T-cell (primary cell): ENCODE results near the gene NAXD. TPM values are rescaled to one million over a fixed set of nuclear protein-coding genes. Genes with fewer than 3 reads are reported as not detected.

Source experiments
- ATAC-seq, 4 experiments: fragments of 200-7000 bp in 3 of 4; fragments of 150-1000 bp in 1 of 4; cut with Tn5 transposase; replicated peaks in 1 of 4; 1 replicate in 3 of 4; 2 replicates in 1 of 4; pipeline ENCODE4 v1.10.0; 2021; ENCODE audit warnings: moderate library complexity in 3 of 4, mild to moderate bottlenecking in 2 of 4, moderate number of reproducible peaks in 1 of 4
- CTCF ChIA-PET, 2 donors: fragments of 300-600 bp; sonication (Branson Sonifier 250); formaldehyde crosslinking; loops; one replicate each; lab custom pipeline; 2022; ENCODE audit warnings: antibody characterized with exemption in 2 of 2; lab: Charles Lee
- POLR2A ChIA-PET, 2 donors: fragments of 300-600 bp; sonication (Branson Sonifier 250); formaldehyde crosslinking; loops; one replicate each; lab custom pipeline; 2022; ENCODE audit warnings: antibody characterized with exemption in 2 of 2; lab: Charles Lee
- DNase-seq, 35 experiments: peaks; one replicate each; pipeline versions ENCODE4 v3.0.0 to v3.0.0-alpha.2; 2013 to 2023
- H3K27ac ChIP-seq: one replicate; pipeline ENCODE4 v1.5.1; 2013; ENCODE audit warnings: low read length
- H3K27me3 ChIP-seq, 2 experiments: replicated peaks in 1 of 2; 1 replicate in 1 of 2; 2 replicates in 1 of 2; pipeline versions ENCODE4 v1.6.1 to v1.7.0; 2013; ENCODE audit warnings: low read length in 1 of 2, mixed read lengths in 1 of 2; ENCODE audit not compliant: control insufficient read depth in 2 of 2, insufficient read depth in 2 of 2; ENCODE audit errors: extremely low read depth in 1 of 2
- H3K36me3 ChIP-seq, 2 donors: 1 replicate in 1 of 2; 2 replicates in 1 of 2; pipeline versions ENCODE4 v1.6.1 to v1.7.0; 2013; ENCODE audit warnings: low read length in 1 of 2; ENCODE audit not compliant: control insufficient read depth in 2 of 2, insufficient read depth in 1 of 2; ENCODE audit errors: extremely low read depth in 1 of 2
- H3K4me1 ChIP-seq, 2 experiments: 1 replicate in 1 of 2; 2 replicates in 1 of 2; pipeline versions ENCODE4 v1.6.1 to v1.7.0; 2013; ENCODE audit warnings: low read length in 2 of 2, mixed read lengths in 1 of 2; ENCODE audit not compliant: insufficient read depth in 2 of 2, control insufficient read depth in 1 of 2; ENCODE audit errors: extremely low read depth in 1 of 2
- H3K4me3 ChIP-seq, 2 donors: 1 replicate in 1 of 2; 2 replicates in 1 of 2; pipeline versions ENCODE4 v1.5.1 to v1.7.0; 2013; ENCODE audit warnings: mild to moderate bottlenecking in 2 of 2, low read length in 1 of 2, moderate library complexity in 1 of 2; ENCODE audit not compliant: control insufficient read depth in 1 of 2; ENCODE audit errors: extremely low read depth in 1 of 2
- H3K9me3 ChIP-seq: 2 replicates; pipeline ENCODE4 v1.7.0; 2013
- H3K27ac Mint-ChIP-seq, 2 donors: one replicate each; pipeline ENCODE4 v1.8.0; 2020 to 2021; ENCODE audit warnings: mild to moderate bottlenecking in 2 of 2, mixed read lengths in 2 of 2
- H3K27me3 Mint-ChIP-seq, 2 donors: one replicate each; pipeline ENCODE4 v1.8.0; 2021 to 2022; ENCODE audit warnings: mixed read lengths in 2 of 2
- H3K36me3 Mint-ChIP-seq: one replicate; pipeline ENCODE4 v1.8.0; 2021; ENCODE audit warnings: mixed read lengths
- H3K4me1 Mint-ChIP-seq, 3 donors: one replicate each; pipeline ENCODE4 v1.8.0; 2020 to 2022; ENCODE audit warnings: mixed read lengths in 3 of 3, mild to moderate bottlenecking in 1 of 3
- H3K4me3 Mint-ChIP-seq, 3 donors: one replicate each; pipeline ENCODE4 v1.8.0; 2020 to 2022; ENCODE audit warnings: mild to moderate bottlenecking in 3 of 3, mixed read lengths in 3 of 3, moderate library complexity in 3 of 3
- H3K9me3 Mint-ChIP-seq, 3 donors: one replicate each; pipeline ENCODE4 v1.8.0; 2020 to 2022; ENCODE audit warnings: mixed read lengths in 3 of 3
- WGBS: methylation state at CpG from one replicate; pipeline ENCODE4 v1.1.5; 2013; ENCODE audit warnings: missing lambda C conversion rate; ENCODE audit not compliant: insufficient coverage; 5-methylcytosine and 5-hydroxymethylcytosine counted together
- total RNA-seq, 35 experiments: library from RNA in 6 of 35; stranded (reverse) in 6 of 35; fragments of 120-200 nt in 1 of 35; gene quantifications; one replicate each; pipeline versions ENCODE4 v1.2.1 to v1.2.4 and lab custom pipeline; 2013 to 2026

Gene NAXD
- total RNA-seq, 5 donors from 2014 or later (not counting 1 experiment from before 2014, with no cell fraction given), result 22.2 to 34.3 (median 29.2) TPM

- Mint-ChIP-seq H3K27me3 (peaks cover 38 to 46% of the 10 kb centered on the region in 2 donors), H3K36me3 (no peaks in the 10 kb centered on the region)
- no CpG with 5 or more reads among the region's 2 CpGs for WGBS
These were observed 34.5 kb upstream of the NAXD start for GRCh38 chr13:110580800-110581199.

DNA sequence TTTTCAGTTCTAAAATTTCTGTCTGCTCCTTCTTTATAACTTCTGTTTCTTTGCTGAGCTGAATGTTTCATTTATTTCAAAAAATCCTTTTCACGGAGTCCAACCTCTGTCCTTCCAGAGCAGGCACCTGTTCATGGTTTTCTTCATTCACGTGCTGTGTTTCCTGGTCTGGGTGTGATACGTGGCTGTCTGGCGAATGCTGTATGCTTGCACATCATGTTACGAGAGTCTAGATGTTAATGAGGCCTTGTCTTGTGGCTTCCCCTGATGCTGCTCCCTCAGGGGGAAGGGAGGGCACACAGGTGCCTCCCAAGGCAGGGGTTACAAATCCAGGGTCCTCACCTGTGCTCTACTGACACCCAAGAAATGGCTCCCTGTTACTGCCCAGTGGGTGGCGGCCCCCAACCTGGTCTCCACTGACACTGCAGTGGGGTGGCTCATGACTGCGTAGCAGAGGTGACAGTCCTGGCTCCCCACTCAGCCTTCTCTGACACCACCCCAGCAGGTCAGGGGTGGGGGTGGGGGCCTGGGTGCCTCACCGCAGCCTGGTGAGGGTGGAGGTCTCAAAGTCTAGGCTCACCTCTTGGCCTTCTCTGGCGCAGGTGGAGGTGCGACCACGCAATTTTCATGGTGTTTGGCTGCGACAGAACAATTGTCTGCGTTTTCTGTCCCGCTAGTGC lies 33.7 kb upstream of the NAXD start:
- no peaks in the 10 kb centered on the region for H3K4me1 Mint-ChIP-seq
- DNase-seq (no peak), ATAC-seq (no peak)
- no peak overlapping the region for H3K4me3 Mint-ChIP-seq
- ChIA-PET CTCF (no interaction called here), POLR2A (no interaction called here)
- H3K36me3 ChIP-seq, result no peaks in the 10 kb centered on the region
- H3K27me3 Mint-ChIP-seq, result peaks cover 38 to 48% of the 10 kb centered on the region in 2 donors
- 88% methylated on average over 9 of the region's 14 CpGs for WGBS
- H3K9me3 Mint-ChIP-seq, result no peaks in the 10 kb centered on the region
- H3K4me1 ChIP-seq, result no peaks in the 10 kb centered on the region
- no peak overlapping the region for H3K4me3 ChIP-seq
- H3K27ac Mint-ChIP-seq, result peak overlapping the region in 1 of 2 donors; percentile 56
- H3K9me3 ChIP-seq, result no peaks in the 10 kb centered on the region
- peaks cover 0 to 36% of the 10 kb centered on the region in 2 experiments for H3K27me3 ChIP-seq
- no peak overlapping the region for H3K27ac ChIP-seq
- H3K36me3 Mint-ChIP-seq, result no peaks in the 10 kb centered on the region

More at GRCh38 chr13:110580800-110581199, 34.5 kb upstream of the NAXD start:
- Histone ChIP-seq H3K27ac (no peak overlapping the region), H3K4me1 (peaks cover 0 to 1% of the 10 kb centered on the region in 2 experiments), H3K36me3 (no peaks in the 10 kb centered on the region), H3K27me3 (peaks cover 0 to 41% of the 10 kb centered on the region in 2 experiments), H3K4me3 (no peak overlapping the region), H3K9me3 (no peaks in the 10 kb centered on the region)
- no peak for ATAC-seq
- H3K27ac Mint-ChIP-seq, result no peak overlapping the region
- H3K9me3 Mint-ChIP-seq, result no peaks in the 10 kb centered on the region
- H3K4me1 Mint-ChIP-seq, result peaks cover 4 to 5% (median 5%) of the 10 kb centered on the region in 3 donors
- DNase-seq, result no peak
- H3K4me3 Mint-ChIP-seq, result no peak overlapping the region
- CTCF ChIA-PET, result no interaction called here
- POLR2A ChIA-PET, result no interaction called here

- Histone ChIP-seq H3K9me3 (no peaks in the 10 kb centered on the region), H3K4me3 (no peak overlapping the region), H3K4me1 (no peaks in the 10 kb centered on the region), H3K36me3 (no peaks in the 10 kb centered on the region), H3K27ac (no peak overlapping the region), H3K27me3 (peaks cover 0 to 34% of the 10 kb centered on the region in 2 experiments)
- ChIA-PET POLR2A (no interaction called here), CTCF (no interaction called here)
- no peaks in the 10 kb centered on the region for H3K9me3 Mint-ChIP-seq
- no peak overlapping the region for H3K4me3 Mint-ChIP-seq
- no peak overlapping the region for H3K27ac Mint-ChIP-seq
- H3K36me3 Mint-ChIP-seq, result no peaks in the 10 kb centered on the region
- ATAC-seq, result no peak
- peaks cover 30 to 41% of the 10 kb centered on the region in 2 donors for H3K27me3 Mint-ChIP-seq
- 75% methylated on average over 9 of the region's 13 CpGs for WGBS
- H3K4me1 Mint-ChIP-seq, result no peaks in the 10 kb centered on the region
- no peak for DNase-seq
These were observed 32.9 kb upstream of the NAXD start for GRCh38 chr13:110582421-110582954.

DNA sequence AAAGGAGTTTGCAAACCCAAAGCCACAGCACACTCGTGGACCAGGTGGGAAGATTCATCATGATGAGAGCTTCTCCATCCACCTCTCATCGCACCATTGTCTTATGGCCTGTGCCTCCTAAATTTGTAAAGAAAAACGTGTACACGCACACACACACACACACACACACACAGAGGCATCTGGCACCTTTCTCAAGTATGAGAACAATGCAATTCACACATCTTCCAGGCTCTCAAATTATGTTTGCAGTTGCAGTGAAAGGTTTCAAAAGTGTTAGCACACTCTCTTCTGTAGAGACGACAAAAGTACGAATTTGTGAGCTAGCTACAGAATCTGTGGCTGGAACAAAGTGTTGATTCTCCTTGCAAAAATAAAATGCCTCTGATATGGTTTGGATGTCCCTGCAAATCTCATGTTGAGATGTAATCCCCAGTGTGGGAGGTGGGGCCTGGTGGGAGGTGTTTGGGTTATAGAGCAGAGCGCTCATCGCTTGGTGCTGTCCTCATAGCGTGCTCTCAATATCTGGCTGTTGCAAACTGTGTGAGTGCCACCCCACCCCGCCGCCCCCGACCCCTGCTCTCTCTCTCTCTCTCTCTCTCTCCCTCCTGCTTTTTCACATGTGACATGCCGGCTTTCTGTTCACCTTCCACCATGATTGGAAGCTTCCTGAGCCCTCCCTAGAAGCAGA lies 32.0 kb upstream of the NAXD start:
- H3K27ac Mint-ChIP-seq, result no peak overlapping the region

DNA sequence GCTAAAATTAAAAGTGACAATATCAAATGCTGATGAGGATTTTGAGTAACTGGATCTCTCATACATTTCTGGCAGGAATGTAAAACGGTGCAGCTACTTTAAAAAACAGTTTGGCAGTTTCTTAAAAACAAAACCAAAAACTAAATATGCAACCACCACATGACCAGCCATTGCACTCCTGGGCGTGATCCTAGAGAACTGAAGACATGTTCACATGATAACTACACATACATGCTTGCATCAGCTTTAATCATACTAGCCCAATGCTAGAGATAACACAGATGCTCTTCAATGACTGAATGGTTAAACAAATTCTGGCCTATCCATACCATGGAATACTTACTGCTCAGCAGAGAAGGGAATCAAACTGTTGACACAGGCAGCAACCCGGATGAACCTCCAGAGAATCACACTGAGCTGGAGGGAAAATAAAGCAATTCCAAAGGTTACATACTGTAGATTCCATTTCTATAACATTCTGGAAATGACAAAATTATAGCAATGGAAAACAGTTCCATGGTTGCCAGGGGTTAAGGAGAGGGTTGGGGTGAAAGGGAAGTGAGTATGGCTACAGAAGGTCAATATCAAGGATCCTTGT lies 25.5 kb upstream of the NAXD start:
- Histone ChIP-seq H3K27me3 (peaks cover 0 to 15% of the 10 kb centered on the region in 2 experiments), H3K4me3 (no peak overlapping the region), H3K36me3 (no peaks in the 10 kb centered on the region), H3K9me3 (no peaks in the 10 kb centered on the region), H3K27ac (no peak overlapping the region), H3K4me1 (no peaks in the 10 kb centered on the region)
- DNase-seq (no peak), ATAC-seq (no peak)
- H3K9me3 Mint-ChIP-seq, result no peaks in the 10 kb centered on the region
- no peak overlapping the region for H3K27ac Mint-ChIP-seq
- H3K36me3 Mint-ChIP-seq, result no peaks in the 10 kb centered on the region
- CTCF ChIA-PET, result no interaction called here
- 48% methylated on average over 2 of the region's 3 CpGs for WGBS
- peaks cover 0 to 2% (median 0%) of the 10 kb centered on the region in 3 donors for H3K4me1 Mint-ChIP-seq
- peaks cover 4 to 13% of the 10 kb centered on the region in 2 donors for H3K27me3 Mint-ChIP-seq
- H3K4me3 Mint-ChIP-seq, result no peak overlapping the region
- POLR2A ChIA-PET, result no interaction called here

More for the DNA sequence above, 32.0 kb upstream of the NAXD start:
- WGBS, result 65% methylated on average over 4 of the region's 13 CpGs
- no peak overlapping the region for H3K4me3 ChIP-seq
- no peaks in the 10 kb centered on the region for H3K4me1 ChIP-seq
- no peak overlapping the region for H3K4me3 Mint-ChIP-seq
- ATAC-seq, result no peak
- no peaks in the 10 kb centered on the region for H3K4me1 Mint-ChIP-seq
- no peak for DNase-seq
- no peaks in the 10 kb centered on the region for H3K9me3 ChIP-seq
- H3K36me3 Mint-ChIP-seq, result no peaks in the 10 kb centered on the region
- H3K36me3 ChIP-seq, result no peaks in the 10 kb centered on the region
- peaks cover 0 to 31% of the 10 kb centered on the region in 2 experiments for H3K27me3 ChIP-seq
- no peak overlapping the region for H3K27ac ChIP-seq
- POLR2A ChIA-PET, result no interaction called here
- no peaks in the 10 kb centered on the region for H3K9me3 Mint-ChIP-seq
- H3K27me3 Mint-ChIP-seq, result peaks cover 25 to 35% of the 10 kb centered on the region in 2 donors
- CTCF ChIA-PET, result no interaction called here

GRCh38 chr13:110590577-110590976 lies 24.8 kb upstream of the NAXD start:
- POLR2A ChIA-PET, result no interaction called here
- H3K4me1 ChIP-seq, result no peaks in the 10 kb centered on the region
- CTCF ChIA-PET, result no interaction called here
- DNase-seq (no peak), ATAC-seq (no peak)
- 89% methylated on average over 4 of the region's 6 CpGs for WGBS
- no peaks in the 10 kb centered on the region for H3K36me3 ChIP-seq
- H3K4me3 Mint-ChIP-seq, result no peak overlapping the region
- no peak overlapping the region for H3K27ac ChIP-seq
- H3K4me3 ChIP-seq, result no peak overlapping the region
- H3K9me3 Mint-ChIP-seq, result no peaks in the 10 kb centered on the region
- H3K4me1 Mint-ChIP-seq, result peaks cover 0 to 2% (median 0%) of the 10 kb centered on the region in 3 donors
- no peak overlapping the region for H3K27ac Mint-ChIP-seq
- H3K27me3 Mint-ChIP-seq, result peaks cover 4 to 13% of the 10 kb centered on the region in 2 donors
- H3K9me3 ChIP-seq, result no peaks in the 10 kb centered on the region
- no peaks in the 10 kb centered on the region for H3K36me3 Mint-ChIP-seq
- H3K27me3 ChIP-seq, result peaks cover 0 to 11% of the 10 kb centered on the region in 2 experiments
